ENCODE results near the gene PAX5. TPM values are rescaled to one million over a fixed set of nuclear protein-coding genes. Genes with fewer than 3 reads are reported as not detected.

Gene PAX5
- polyA plus RNA-seq, 1 donor from 2014 or later: not detected

- Histone ChIP-seq H2AFZ (ENCODE audit: low read depth, low read length) (no peak overlapping the region), H3K27me3 (ENCODE audit: insufficient read depth, low read depth, low read length) (no peaks in the 10 kb centered on the region), H3K9ac (ENCODE audit: low read length) (peak overlapping the region; percentile 4), H3K36me3 (ENCODE audit: insufficient read depth, low read length) (no peaks in the 10 kb centered on the region), H3K9me2 (ENCODE audit: insufficient read depth, low read length) (no peaks in the 10 kb centered on the region), H4K20me1 (ENCODE audit: insufficient read depth) (no peaks in the 10 kb centered on the region), H3K9me3 (ENCODE audit: low read length) (no peaks in the 10 kb centered on the region), H3K79me2 (replicated peaks; ENCODE audit: insufficient read depth, low read length) (no peaks in the 10 kb centered on the region), H3K4me3 (ENCODE audit: low read length) (no peak overlapping the region), H3F3A (ENCODE audit: insufficient read depth, low read length, poor library complexity, severe bottlenecking) (no peaks in the 10 kb centered on the region), H3K4me2 (ENCODE audit: low read length) (no peak overlapping the region), H3K27ac (ENCODE audit: low read length) (peak overlapping the region; percentile 65)
- TF ChIP-seq MXI1 (conservative IDR thresholded peaks at IDR 0.05; ENCODE audit: poor library complexity, severe bottlenecking): peak; percentile 8
- no peak for TF ChIP-seq SMC3 (conservative IDR thresholded peaks at IDR 0.05; ENCODE audit: poor library complexity)
- peak; percentile 56 for TF ChIP-seq POLR2AphosphoS5 (IDR thresholded peaks at IDR 0.05)
- peak; percentile 96 for TF ChIP-seq REST (IDR thresholded peaks at IDR 0.05; ENCODE audit: borderline replicate concordance)
- TF ChIP-seq EP300 (conservative IDR thresholded peaks at IDR 0.05; ENCODE audit: poor library complexity, severe bottlenecking): peak; percentile 43
- TF ChIP-seq CTCF (IDR thresholded peaks at IDR 0.05; ENCODE audit: poor library complexity, severe bottlenecking): no peak
These were observed 191.2 kb downstream of the PAX5 start for GRCh38 chr9:36842560-36843530.

- H3K4me3 ChIP-seq (ENCODE audit: low read length): no peak overlapping the region
- H3K27me3 ChIP-seq (ENCODE audit: insufficient read depth, low read depth, low read length): no peaks in the 10 kb centered on the region
- H3K36me3 ChIP-seq (ENCODE audit: insufficient read depth, low read length): no peaks in the 10 kb centered on the region
- no peaks in the 10 kb centered on the region for H4K20me1 ChIP-seq (ENCODE audit: insufficient read depth)
- H3K79me2 ChIP-seq (replicated peaks; ENCODE audit: insufficient read depth, low read length): no peaks in the 10 kb centered on the region
- TF ChIP-seq RAD21 (conservative IDR thresholded peaks at IDR 0.05) (no peak), EP300 (conservative IDR thresholded peaks at IDR 0.05; ENCODE audit: poor library complexity, severe bottlenecking) (no peak), EZH2 (IDR thresholded peaks at IDR 0.05; ENCODE audit: borderline replicate concordance, insufficient read depth, low read length, poor library complexity, severe bottlenecking) (no peak), CTCF (IDR thresholded peaks at IDR 0.05; ENCODE audit: poor library complexity, severe bottlenecking) (no peak), REST (IDR thresholded peaks at IDR 0.05; ENCODE audit: borderline replicate concordance) (no peak), MXI1 (conservative IDR thresholded peaks at IDR 0.05; ENCODE audit: poor library complexity, severe bottlenecking) (no peak)
- H3K9me3 ChIP-seq (ENCODE audit: low read length): no peaks in the 10 kb centered on the region
- peak overlapping the region; percentile 65 for H3K27ac ChIP-seq (ENCODE audit: low read length)
- H3K4me2 ChIP-seq (ENCODE audit: low read length): no peak overlapping the region
- H3F3A ChIP-seq (ENCODE audit: insufficient read depth, low read length, poor library complexity, severe bottlenecking): no peaks in the 10 kb centered on the region
- no peak overlapping the region for H3K9ac ChIP-seq (ENCODE audit: low read length)
- H3K9me2 ChIP-seq (ENCODE audit: insufficient read depth, low read length): no peaks in the 10 kb centered on the region
- no peak overlapping the region for H2AFZ ChIP-seq (ENCODE audit: low read depth, low read length)
These were observed 193.1 kb downstream of the PAX5 start for GRCh38 chr9:36840898-36841536.
